Measurements from ENCODE around the gene PCDH9. TPM values are rescaled to one million over a fixed set of nuclear protein-coding genes. Genes with fewer than 3 reads are reported as not detected.

Gene PCDH9
- polyA plus RNA-seq, 3 donors, result 0.03 TPM; not detected in 1

DNA sequence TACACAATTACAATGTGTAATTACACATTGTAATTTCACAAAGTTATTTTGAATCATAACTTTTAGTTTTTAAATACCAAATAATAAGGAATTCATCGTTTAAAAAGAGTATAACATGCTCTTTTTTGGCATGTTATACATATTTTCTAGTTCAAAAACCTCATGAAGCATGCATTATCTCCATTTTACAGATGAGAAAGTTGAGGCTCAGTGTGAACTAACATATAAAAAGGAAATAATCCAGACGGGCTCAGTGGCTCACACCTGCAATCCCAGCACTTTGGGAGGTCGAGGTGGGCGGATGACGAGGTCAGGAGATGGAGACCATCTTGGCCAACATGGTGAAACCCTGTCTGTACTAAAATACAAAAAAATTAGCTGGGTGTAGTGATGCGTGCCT, 107.9 kb downstream of the PCDH9 start:
- H3K4me2 ChIP-seq (replicated peaks; ENCODE audit: extremely low read depth, low read length, poor library complexity, severe bottlenecking), result no peak overlapping the region
- TF ChIP-seq, protein P1, sequence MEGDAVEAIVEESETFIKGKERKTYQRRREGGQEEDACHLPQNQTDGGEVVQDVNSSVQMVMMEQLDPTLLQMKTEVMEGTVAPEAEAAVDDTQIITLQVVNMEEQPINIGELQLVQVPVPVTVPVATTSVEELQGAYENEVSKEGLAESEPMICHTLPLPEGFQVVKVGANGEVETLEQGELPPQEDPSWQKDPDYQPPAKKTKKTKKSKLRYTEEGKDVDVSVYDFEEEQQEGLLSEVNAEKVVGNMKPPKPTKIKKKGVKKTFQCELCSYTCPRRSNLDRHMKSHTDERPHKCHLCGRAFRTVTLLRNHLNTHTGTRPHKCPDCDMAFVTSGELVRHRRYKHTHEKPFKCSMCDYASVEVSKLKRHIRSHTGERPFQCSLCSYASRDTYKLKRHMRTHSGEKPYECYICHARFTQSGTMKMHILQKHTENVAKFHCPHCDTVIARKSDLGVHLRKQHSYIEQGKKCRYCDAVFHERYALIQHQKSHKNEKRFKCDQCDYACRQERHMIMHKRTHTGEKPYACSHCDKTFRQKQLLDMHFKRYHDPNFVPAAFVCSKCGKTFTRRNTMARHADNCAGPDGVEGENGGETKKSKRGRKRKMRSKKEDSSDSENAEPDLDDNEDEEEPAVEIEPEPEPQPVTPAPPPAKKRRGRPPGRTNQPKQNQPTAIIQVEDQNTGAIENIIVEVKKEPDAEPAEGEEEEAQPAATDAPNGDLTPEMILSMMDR (IDR thresholded peaks at IDR 0.05), result no peak
- no CpG with 5 or more reads among the region's 6 CpGs for WGBS (ENCODE audit: insufficient coverage)
- Mint-ChIP-seq H3K36me3 (no peaks in the 10 kb centered on the region), H3K4me3 (no peak overlapping the region), H3K27ac (no peak overlapping the region), H3K27me3 (ENCODE audit: low read depth in 3 of 3) (no peaks in the 10 kb centered on the region), H3K4me1 (no peaks in the 10 kb centered on the region), H3K9me3 (no peaks in the 10 kb centered on the region)
- intact Hi-C loops (cut with micrococcal nuclease), result no loop called here
- H3K9ac ChIP-seq (ENCODE audit: insufficient read depth, low read length, poor library complexity, severe bottlenecking), result no peak overlapping the region
- DNase-seq, result no peak
- no peaks in the 10 kb centered on the region for H3K9me3 ChIP-seq (replicated peaks in 1 of 2; ENCODE audit: control insufficient read depth in 1 of 2, insufficient read depth in 1 of 2, low read length in 2 of 2)
- no peak overlapping the region for H3K4me3 ChIP-seq (replicated peaks in 1 of 3; ENCODE audit: low read depth in 2 of 3, low read length in 3 of 3)
- no peaks in the 10 kb centered on the region for H3K36me3 ChIP-seq (replicated peaks in 1 of 2; ENCODE audit: control insufficient read depth in 1 of 2, insufficient read depth in 2 of 2, low read length in 2 of 2)
- no peak overlapping the region for H2AFZ ChIP-seq (ENCODE audit: insufficient read depth, low read depth, low read length, poor library complexity, severe bottlenecking)
- H3K27ac ChIP-seq (ENCODE audit: low read depth in 1 of 2, low read length in 2 of 2), result no peak overlapping the region
- no peaks in the 10 kb centered on the region for H3K79me2 ChIP-seq (ENCODE audit: insufficient read depth, low read length)
- no peaks in the 10 kb centered on the region for H3K4me1 ChIP-seq (ENCODE audit: control insufficient read depth in 1 of 2, insufficient read depth in 2 of 2, low read length in 2 of 2)
- H4K20me1 ChIP-seq (ENCODE audit: insufficient read depth, low read length), result no peaks in the 10 kb centered on the region
- no peaks in the 10 kb centered on the region for H3K27me3 ChIP-seq (ENCODE audit: control insufficient read depth in 2 of 2, insufficient read depth in 2 of 2, low read length in 2 of 2)

DNA sequence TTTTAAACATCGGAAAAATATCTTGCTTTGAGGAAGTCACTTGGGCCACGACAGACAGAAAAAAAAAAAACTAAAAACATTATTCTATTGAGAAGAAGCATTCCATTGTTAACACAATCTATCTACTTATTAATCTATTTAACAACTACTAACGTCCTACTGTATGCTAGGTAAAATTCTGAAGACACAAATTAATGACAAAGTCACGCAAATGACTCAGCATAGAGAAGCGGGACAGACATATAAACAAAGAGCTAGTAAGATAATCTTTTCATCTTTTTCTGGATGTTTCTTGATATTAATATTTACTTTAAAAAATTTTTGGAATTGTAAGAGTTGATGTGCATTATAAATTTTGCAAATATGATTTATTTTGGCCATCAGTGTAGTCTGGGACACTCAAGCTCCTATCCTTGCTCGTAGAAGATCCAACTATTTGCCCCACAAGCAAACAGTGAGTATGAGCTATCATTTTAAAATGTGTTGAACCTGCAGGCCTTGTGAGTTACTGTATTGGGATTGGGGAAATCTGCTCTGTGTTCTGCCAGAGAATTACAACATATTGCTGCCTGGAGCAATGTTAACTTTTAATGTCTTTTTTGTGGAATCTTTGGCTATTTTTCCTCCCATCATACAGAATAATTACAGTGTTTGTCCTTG, 109.1 kb downstream of the PCDH9 start:
- H2AFZ ChIP-seq (ENCODE audit: insufficient read depth, low read depth, low read length, poor library complexity, severe bottlenecking), result no peak overlapping the region
- no peaks in the 10 kb centered on the region for H3K36me3 Mint-ChIP-seq
- H3K4me1 ChIP-seq (ENCODE audit: control insufficient read depth in 1 of 2, insufficient read depth in 2 of 2, low read length in 2 of 2), result no peaks in the 10 kb centered on the region
- no peaks in the 10 kb centered on the region for H3K9me3 Mint-ChIP-seq
- no peaks in the 10 kb centered on the region for H3K27me3 Mint-ChIP-seq (ENCODE audit: low read depth in 3 of 3)
- intact Hi-C loops (cut with micrococcal nuclease), result no loop called here
- no peaks in the 10 kb centered on the region for H3K4me1 Mint-ChIP-seq
- H3K9me3 ChIP-seq (replicated peaks in 1 of 2; ENCODE audit: control insufficient read depth in 1 of 2, insufficient read depth in 1 of 2, low read length in 2 of 2), result no peaks in the 10 kb centered on the region
- H3K9ac ChIP-seq (ENCODE audit: insufficient read depth, low read length, poor library complexity, severe bottlenecking), result no peak overlapping the region
- no peaks in the 10 kb centered on the region for H3K27me3 ChIP-seq (ENCODE audit: control insufficient read depth in 2 of 2, insufficient read depth in 2 of 2, low read length in 2 of 2)
- no peaks in the 10 kb centered on the region for H3K79me2 ChIP-seq (ENCODE audit: insufficient read depth, low read length)
- no peak overlapping the region for H3K4me3 ChIP-seq (replicated peaks in 1 of 3; ENCODE audit: low read depth in 2 of 3, low read length in 3 of 3)
- no peak overlapping the region for H3K4me2 ChIP-seq (replicated peaks; ENCODE audit: extremely low read depth, low read length, poor library complexity, severe bottlenecking)
- TF ChIP-seq, protein P1 (IDR thresholded peaks at IDR 0.05), result no peak
- no peaks in the 10 kb centered on the region for H3K36me3 ChIP-seq (replicated peaks in 1 of 2; ENCODE audit: control insufficient read depth in 1 of 2, insufficient read depth in 2 of 2, low read length in 2 of 2)
- H3K4me3 Mint-ChIP-seq, result no peak overlapping the region
- H3K27ac Mint-ChIP-seq, result no peak overlapping the region
- 100% methylated on average over 1 of the region's 6 CpGs for WGBS (ENCODE audit: insufficient coverage)
- no peaks in the 10 kb centered on the region for H4K20me1 ChIP-seq (ENCODE audit: insufficient read depth, low read length)
- no peak overlapping the region for H3K27ac ChIP-seq (ENCODE audit: low read depth in 1 of 2, low read length in 2 of 2)
- DNase-seq, result no peak
